ENCODE measurements around the gene TLR6. TPM values are rescaled to one million over a fixed set of nuclear protein-coding genes. Genes with fewer than 3 reads are reported as not detected.

Gene TLR6
- total and polyA plus RNA-seq, 4 donors, result 0.26 to 2.1 (median 1.3) TPM

GRCh38 chr4:38904090-38904666 lies 47.6 kb upstream of the TLR6 start:
- peaks cover 5 to 21% (median 17%) of the 10 kb centered on the region in 4 donors for H3K36me3 ChIP-seq (ENCODE audit: control insufficient read depth in 4 of 4, insufficient read depth in 3 of 4, low read depth in 1 of 4, low read length in 3 of 4)
- no peak for DNase-seq (ENCODE audit: low spot score)
- peak overlapping the region; percentile 72 to 73 for H3K27ac ChIP-seq (ENCODE audit: low read depth in 1 of 2, low read length in 2 of 2)
- peak overlapping the region; percentile 3 to 74 for H3K9ac ChIP-seq (ENCODE audit: low read depth in 1 of 2, low read length in 2 of 2)
- no peaks in the 10 kb centered on the region for H3K27me3 ChIP-seq (ENCODE audit: control insufficient read depth in 4 of 4, insufficient read depth in 4 of 4, low read length in 3 of 4)
- TF ChIP-seq JUND (IDR thresholded peaks at IDR 0.05), result peak in 1 of 2 donors; percentile 65
- TF ChIP-seq SP1 (IDR thresholded peaks at IDR 0.05), result peak; percentile 93
- TF ChIP-seq NR2F2 (IDR thresholded peaks at IDR 0.05), result peak; percentile 91
- peak; percentile 67 for TF ChIP-seq HNF4G (IDR thresholded peaks at IDR 0.05)
- TF ChIP-seq, protein P1, sequence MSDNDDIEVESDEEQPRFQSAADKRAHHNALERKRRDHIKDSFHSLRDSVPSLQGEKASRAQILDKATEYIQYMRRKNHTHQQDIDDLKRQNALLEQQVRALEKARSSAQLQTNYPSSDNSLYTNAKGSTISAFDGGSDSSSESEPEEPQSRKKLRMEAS (IDR thresholded peaks at IDR 0.05), result no peak
- TF ChIP-seq RXRA (IDR thresholded peaks at IDR 0.05), result peak; percentile 88 to 90
- no peak for TF ChIP-seq GABPA (IDR thresholded peaks at IDR 0.05 in 1 of 2, conservative IDR thresholded peaks at IDR 0.05 in 1 of 2)
- TF ChIP-seq, protein P2, sequence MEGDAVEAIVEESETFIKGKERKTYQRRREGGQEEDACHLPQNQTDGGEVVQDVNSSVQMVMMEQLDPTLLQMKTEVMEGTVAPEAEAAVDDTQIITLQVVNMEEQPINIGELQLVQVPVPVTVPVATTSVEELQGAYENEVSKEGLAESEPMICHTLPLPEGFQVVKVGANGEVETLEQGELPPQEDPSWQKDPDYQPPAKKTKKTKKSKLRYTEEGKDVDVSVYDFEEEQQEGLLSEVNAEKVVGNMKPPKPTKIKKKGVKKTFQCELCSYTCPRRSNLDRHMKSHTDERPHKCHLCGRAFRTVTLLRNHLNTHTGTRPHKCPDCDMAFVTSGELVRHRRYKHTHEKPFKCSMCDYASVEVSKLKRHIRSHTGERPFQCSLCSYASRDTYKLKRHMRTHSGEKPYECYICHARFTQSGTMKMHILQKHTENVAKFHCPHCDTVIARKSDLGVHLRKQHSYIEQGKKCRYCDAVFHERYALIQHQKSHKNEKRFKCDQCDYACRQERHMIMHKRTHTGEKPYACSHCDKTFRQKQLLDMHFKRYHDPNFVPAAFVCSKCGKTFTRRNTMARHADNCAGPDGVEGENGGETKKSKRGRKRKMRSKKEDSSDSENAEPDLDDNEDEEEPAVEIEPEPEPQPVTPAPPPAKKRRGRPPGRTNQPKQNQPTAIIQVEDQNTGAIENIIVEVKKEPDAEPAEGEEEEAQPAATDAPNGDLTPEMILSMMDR (IDR thresholded peaks at IDR 0.05; ENCODE audit: low read depth, low read length, missing input control), result no peak
- TF ChIP-seq, protein P3, sequence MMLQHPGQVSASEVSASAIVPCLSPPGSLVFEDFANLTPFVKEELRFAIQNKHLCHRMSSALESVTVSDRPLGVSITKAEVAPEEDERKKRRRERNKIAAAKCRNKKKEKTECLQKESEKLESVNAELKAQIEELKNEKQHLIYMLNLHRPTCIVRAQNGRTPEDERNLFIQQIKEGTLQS (IDR thresholded peaks at IDR 0.05), result no peak
- TF ChIP-seq RAD21 (IDR thresholded peaks at IDR 0.05), result peak; percentile 48 to 49
- TF ChIP-seq REST (IDR thresholded peaks at IDR 0.05), result peak; percentile 81
- peak; percentile 77 for TF ChIP-seq YY1 (IDR thresholded peaks at IDR 0.05)
- TF ChIP-seq FOXA1 (IDR thresholded peaks at IDR 0.05), result peak; percentile 86
- TF ChIP-seq HNF4A (conservative IDR thresholded peaks at IDR 0.05), result peak; percentile 90 to 91
- peak; percentile 89 for TF ChIP-seq FOXA2 (IDR thresholded peaks at IDR 0.05)
- TF ChIP-seq TAF1 (conservative IDR thresholded peaks at IDR 0.05), result no peak
- TF ChIP-seq, protein P4, sequence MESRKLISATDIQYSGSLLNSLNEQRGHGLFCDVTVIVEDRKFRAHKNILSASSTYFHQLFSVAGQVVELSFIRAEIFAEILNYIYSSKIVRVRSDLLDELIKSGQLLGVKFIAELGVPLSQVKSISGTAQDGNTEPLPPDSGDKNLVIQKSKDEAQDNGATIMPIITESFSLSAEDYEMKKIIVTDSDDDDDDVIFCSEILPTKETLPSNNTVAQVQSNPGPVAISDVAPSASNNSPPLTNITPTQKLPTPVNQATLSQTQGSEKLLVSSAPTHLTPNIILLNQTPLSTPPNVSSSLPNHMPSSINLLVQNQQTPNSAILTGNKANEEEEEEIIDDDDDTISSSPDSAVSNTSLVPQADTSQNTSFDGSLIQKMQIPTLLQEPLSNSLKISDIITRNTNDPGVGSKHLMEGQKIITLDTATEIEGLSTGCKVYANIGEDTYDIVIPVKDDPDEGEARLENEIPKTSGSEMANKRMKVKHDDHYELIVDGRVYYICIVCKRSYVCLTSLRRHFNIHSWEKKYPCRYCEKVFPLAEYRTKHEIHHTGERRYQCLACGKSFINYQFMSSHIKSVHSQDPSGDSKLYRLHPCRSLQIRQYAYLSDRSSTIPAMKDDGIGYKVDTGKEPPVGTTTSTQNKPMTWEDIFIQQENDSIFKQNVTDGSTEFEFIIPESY (IDR thresholded peaks at IDR 0.05), result peak; percentile 59
- TF ChIP-seq EGR1 (IDR thresholded peaks at IDR 0.05; ENCODE audit: low read depth in 2 of 2), result peak in 1 of 2 donors; percentile 36
- H3K4me3 ChIP-seq (ENCODE audit: low read depth in 1 of 3, low read length in 3 of 3), result peak overlapping the region in 2 of 3 donors; percentile 22 to 47
- H3K9me3 ChIP-seq (ENCODE audit: control insufficient read depth in 4 of 4, low read length in 3 of 4), result no peaks in the 10 kb centered on the region
- 26% methylated on average over 10 of the region's 10 CpGs for WGBS
- peaks cover 7 to 43% (median 36%) of the 10 kb centered on the region in 4 donors for H3K4me1 ChIP-seq (ENCODE audit: control insufficient read depth in 4 of 4, insufficient read depth in 4 of 4, low read length in 3 of 4)
